Pancreas (tissue), 10 donors: Measurements from ENCODE around the gene VIPR1. TPM values are rescaled to one million over a fixed set of nuclear protein-coding genes. Genes with fewer than 3 reads are reported as not detected.
"Not testable (repeated sequence)": the region's sequence is repeated elsewhere in the genome, so short reads cannot be mapped to it uniquely, and the experiment has no call there.

ENCODE experiments used
- ATAC-seq, 4 donors: fragments of 200-7000 bp; cut with Tn5 transposase; one replicate each; pipeline versions ENCODE4 v1.8.0 to v1.9.1; 2020; ENCODE audit warnings: mild to moderate bottlenecking in 4 of 4, moderate library complexity in 4 of 4
- DNase-seq, 6 donors: peaks; one replicate each; pipeline ENCODE4 v3.0.0-alpha.2; 2020
- FAIRE-seq: peaks from 2 replicates; lab custom pipeline; 2012; peaks lifted over from hg19 to GRCh38; lab: Jason Lieb, UNC
- H3K27ac ChIP-seq, 4 donors: fragments of 200-600 bp; sonication (generic); 1 replicate in 3 of 4; 2 replicates in 1 of 4; pipeline versions ENCODE4 v1.5.0 to v1.8.0; 2020
- H3K27me3 ChIP-seq, 4 donors: fragments of 200-600 bp; one replicate each; pipeline ENCODE4 v1.8.0; 2021
- H3K36me3 ChIP-seq, 3 donors: fragments of 200-600 bp; sonication (generic) in 1 of 3; one replicate each; pipeline versions ENCODE4 v1.5.0 to v1.8.0; 2020 to 2021
- H3K4me1 ChIP-seq, 3 donors: fragments of 200-600 bp; one replicate each; pipeline ENCODE4 v1.8.0; 2021
- H3K4me3 ChIP-seq, 4 donors: fragments of 200-600 bp; sonication (generic) in 2 of 4; one replicate each; pipeline versions ENCODE4 v1.5.0 to v1.8.0; 2020 to 2021
- H3K9me3 ChIP-seq, 4 donors: fragments of 200-600 bp; one replicate each; pipeline ENCODE4 v1.8.0; 2021
- CTCF ChIP-seq, 4 donors: fragments of 200-600 bp; sonication (generic) in 3 of 4; IDR thresholded peaks; one replicate each; pipeline versions ENCODE4 v1.5.0 to v1.8.0; 2021; ENCODE audit warnings: antibody characterized with exemption in 4 of 4
- WGBS, 2 donors: extraction: QIAGEN DNeasy Blood & Tissue Kit; methylation state at CpG; one replicate each; pipeline ENCODE4 v1.1.7; 2013; 5-methylcytosine and 5-hydroxymethylcytosine counted together
- intact Hi-C, 3 donors: fragments of 100-400 bp; cut with DNase I; formaldehyde crosslinking; loops; one replicate each; pipeline versions ENCODE4 v1.11.1 to v1.14.2; 2022
- polyA plus RNA-seq, 2 donors: library from polyadenylated mRNA; stranded (reverse); fragments of 200-250 nt; gene quantifications; one replicate each; pipeline ENCODE4 v1.2.3, GENCODE V29; 2013
- total RNA-seq, 6 donors: library from RNA; stranded (reverse); fragmentation: NEBNext Ultra II Directional in 4 of 6; extraction: Animal tissue kit (Norgen Biotek cat#: 25700) in 4 of 6; gene quantifications; one replicate each; pipeline versions ENCODE4 v1.2.1 to v1.2.4, GENCODE V29; 2021 to 2023
- donor health status: healthy with polysubstance abuse.
- donor health status: DM: no; HTN: no; CAD: no; lungs with moderate emphysema.
- donor health status: DM: no; HTN: no; CAD: no.
- donor health status: control.
- donor health status: control.
- donor health status: Bipolar disorder and iron deficiency.
- donor health status: DM: yes; HTN: yes; CAD: no.
- donor health status: DM: no; HTN: no; CAD: no.
- donor health status: DM: no; HTN: no; CAD: no.
- donor health status: DM: yes; HTN: yes; CAD: no.

VIPR1 gene
- total and polyA plus RNA-seq, 8 donors: 0.47 to 10.6 (median 2.1) TPM

- Histone ChIP-seq H3K27ac (no peak overlapping the region), H3K4me1 (no peaks in the 10 kb centered on the region), H3K36me3 (peaks cover 0 to 65% (median 11%) of the 10 kb centered on the region in 3 donors), H3K4me3 (no peak overlapping the region), H3K9me3 (no peaks in the 10 kb centered on the region), H3K27me3 (no peaks in the 10 kb centered on the region)
- FAIRE-seq: no peak
- intact Hi-C loops: no loop called here
- ATAC-seq: no peak
- WGBS, 2 donors: 67 to 69% methylated on average over 3 of the region's 3 CpGs
- no peak for DNase-seq
- TF ChIP-seq CTCF (IDR thresholded peaks at IDR 0.05): no peak
Observed at GRCh38 chr3:42556089-42556632, 53.7 kb downstream of the VIPR1 start.

GRCh38 chr3:42556817-42557216 lies 54.4 kb downstream of the VIPR1 start:
- DNase-seq, H3K4me1 ChIP-seq, H3K27me3 ChIP-seq, H3K4me3 ChIP-seq, FAIRE-seq, ATAC-seq, intact Hi-C loops, H3K27ac ChIP-seq, H3K9me3 ChIP-seq: not testable (repeated sequence)
- WGBS, 2 donors: 97% methylated on average over 6 of the region's 6 CpGs
- peaks cover 0 to 71% (median 11%) of the 10 kb centered on the region in 3 donors for H3K36me3 ChIP-seq

GRCh38 chr3:42557854-42558253 lies 55.4 kb downstream of the VIPR1 start:
- FAIRE-seq (no peak), DNase-seq (no peak), ATAC-seq (no peak)
- no peaks in the 10 kb centered on the region for H3K4me1 ChIP-seq
- H3K27me3 ChIP-seq: no peaks in the 10 kb centered on the region
- intact Hi-C loops: no loop called here
- H3K4me3 ChIP-seq: no peak overlapping the region
- no peak overlapping the region for H3K27ac ChIP-seq
- no peak for TF ChIP-seq CTCF (IDR thresholded peaks at IDR 0.05)
- H3K9me3 ChIP-seq: no peaks in the 10 kb centered on the region
- peaks cover 0 to 75% (median 13%) of the 10 kb centered on the region in 3 donors for H3K36me3 ChIP-seq

- intact Hi-C loops: no loop called here
- Histone ChIP-seq H3K4me3 (no peak overlapping the region), H3K9me3 (no peaks in the 10 kb centered on the region), H3K4me1 (no peaks in the 10 kb centered on the region), H3K27ac (no peak overlapping the region), H3K27me3 (no peaks in the 10 kb centered on the region), H3K36me3 (peaks cover 0 to 57% (median 12%) of the 10 kb centered on the region in 3 donors)
- no peak for FAIRE-seq
- 54 to 60% methylated on average over 3 of the region's 3 CpGs for WGBS, 2 donors
- no peak for TF ChIP-seq CTCF (IDR thresholded peaks at IDR 0.05)
- DNase-seq: no peak
- no peak for ATAC-seq
Observed at GRCh38 chr3:42562047-42562907, 59.8 kb downstream of the VIPR1 start.

- H3K4me3 ChIP-seq: no peak overlapping the region
- no peak for DNase-seq
- intact Hi-C loops: no loop called here
- no peak for TF ChIP-seq CTCF (IDR thresholded peaks at IDR 0.05)
- peaks cover 0 to 28% (median 0%) of the 10 kb centered on the region in 3 donors for H3K36me3 ChIP-seq
- H3K4me1 ChIP-seq: no peaks in the 10 kb centered on the region
- H3K27me3 ChIP-seq: no peaks in the 10 kb centered on the region
- no peak for ATAC-seq
- WGBS, 2 donors: 53 to 72% methylated on average over 2 of the region's 2 CpGs
- H3K27ac ChIP-seq: no peak overlapping the region
- no peak for FAIRE-seq
- no peaks in the 10 kb centered on the region for H3K9me3 ChIP-seq
Observed at GRCh38 chr3:42569593-42570142, 67.2 kb downstream of the VIPR1 start.
